Iris pigment epithelial cell (primary cell): ENCODE results near the gene SLAMF9.

Source experiments
- DNase-seq: peaks from one replicate; pipeline ENCODE4 v3.0.0-alpha.2; 2011; ENCODE audit warnings: low read depth

Gene SLAMF9

GRCh38 chr1:159974350-159974965 lies 20.4 kb upstream of the SLAMF9 start:
- no peak for DNase-seq

- DNase-seq: no peak
These were observed 19.4 kb upstream of the SLAMF9 start for GRCh38 chr1:159973350-159973940.

GRCh38 chr1:159972443-159973205 lies 18.6 kb upstream of the SLAMF9 start:
- no peak for DNase-seq

- no peak for DNase-seq
These were observed 16.9 kb upstream of the SLAMF9 start for GRCh38 chr1:159970932-159971342.

GRCh38 chr1:159968901-159969300 lies 14.9 kb upstream of the SLAMF9 start:
- DNase-seq: no peak

GRCh38 chr1:159965263-159965662 lies 11.2 kb upstream of the SLAMF9 start:
- DNase-seq: no peak

GRCh38 chr1:159964144-159964543 lies 10.1 kb upstream of the SLAMF9 start:
- DNase-seq: no peak

- DNase-seq: no peak
These were observed 8.1 kb upstream of the SLAMF9 start for GRCh38 chr1:159962176-159962575.

- no peak for DNase-seq
These were observed 7.6 kb upstream of the SLAMF9 start for GRCh38 chr1:159961636-159962035.

GRCh38 chr1:159960721-159961381 lies 6.8 kb upstream of the SLAMF9 start:
- peak; percentile 19 for DNase-seq

- DNase-seq: no peak
These were observed 5.4 kb upstream of the SLAMF9 start for GRCh38 chr1:159959451-159959850.

- DNase-seq: no peak
These were observed 4.8 kb upstream of the SLAMF9 start for GRCh38 chr1:159958719-159959380.

GRCh38 chr1:159957824-159958268 lies 3.8 kb upstream of the SLAMF9 start:
- DNase-seq: no peak

GRCh38 chr1:159955456-159955855 lies 1.4 kb upstream of the SLAMF9 start:
- no peak for DNase-seq

- no peak for DNase-seq
These were observed 1.1 kb downstream of the SLAMF9 start for GRCh38 chr1:159952932-159953331.

GRCh38 chr1:159951551-159951950 lies 2.5 kb downstream of the SLAMF9 start:
- no peak for DNase-seq

GRCh38 chr1:159951016-159951415 lies 3.0 kb downstream of the SLAMF9 start:
- DNase-seq: no peak

GRCh38 chr1:159949981-159950381 lies 4.1 kb downstream of the SLAMF9 start:
- no peak for DNase-seq

- no peak for DNase-seq
These were observed 4.9 kb downstream of the SLAMF9 start for GRCh38 chr1:159949123-159949522.

- DNase-seq: no peak
These were observed 6.1 kb downstream of the SLAMF9 start for GRCh38 chr1:159947942-159948341.

GRCh38 chr1:159946242-159947187 lies 7.5 kb downstream of the SLAMF9 start:
- DNase-seq: no peak
